ENCODE measurements around the gene PHF20. TPM values are rescaled to one million over a fixed set of nuclear protein-coding genes. Genes with fewer than 3 reads are reported as not detected.

Gene PHF20
- total RNA-seq, 1 experiment from 2014 or later = 37.2 TPM

DNA sequence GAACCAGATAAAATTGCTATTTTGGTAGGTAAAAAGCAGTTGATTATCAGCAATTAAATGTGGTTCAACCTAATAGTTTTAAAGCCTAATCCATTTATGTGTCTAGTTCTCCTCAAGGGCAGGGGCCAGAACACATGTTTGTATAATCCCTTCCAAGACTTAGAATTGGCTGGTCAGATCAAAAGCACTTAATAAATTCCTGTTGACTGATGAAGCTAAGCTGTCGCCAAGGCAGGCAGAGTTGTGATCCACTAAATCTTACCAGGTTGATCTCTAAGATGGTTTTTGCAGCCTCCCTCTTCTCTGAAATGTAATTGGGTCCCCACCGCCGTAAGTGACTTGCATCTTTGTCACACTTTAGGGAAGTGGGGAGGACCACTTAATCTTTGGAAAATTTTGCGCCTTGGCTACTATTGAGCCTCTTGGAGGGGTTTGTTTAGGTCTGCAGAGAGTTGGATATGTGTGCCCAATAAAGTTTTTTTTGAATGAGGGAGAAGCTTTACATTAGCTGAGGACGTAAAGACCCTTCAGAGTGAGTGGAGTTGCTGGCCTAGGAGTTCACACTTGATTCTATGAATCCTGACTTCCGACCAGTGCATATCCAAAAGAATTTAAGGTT, 65.9 kb downstream of the PHF20 start:
- Histone ChIP-seq H3K4me1 (ENCODE audit: insufficient read depth, low read length) (no peaks in the 10 kb centered on the region), H3K9ac (ENCODE audit: low read length) (no peak overlapping the region), H3K79me2 (ENCODE audit: low read length) (no peaks in the 10 kb centered on the region), H3K9me3 (ENCODE audit: low read length) (no peaks in the 10 kb centered on the region; the same call in 1 of the 2 replicates), H4K20me1 (ENCODE audit: low read length) (no peaks in the 10 kb centered on the region), H3F3A (ENCODE audit: low read length, unreplicated experiment) (no peaks in the 10 kb centered on the region), H2AFZ (ENCODE audit: low read length) (no peak overlapping the region), H3K4me3 (ENCODE audit: low read length) (no peak overlapping the region), H3K36me3 (ENCODE audit: low read depth, low read length) (peaks cover 8% of the 10 kb centered on the region), H3K27ac (ENCODE audit: low read length) (no peak overlapping the region), H3K27me3 (ENCODE audit: low read length) (no peaks in the 10 kb centered on the region), H3K9me2 (replicated peaks; ENCODE audit: low read length) (no peaks in the 10 kb centered on the region), H3K4me2 (ENCODE audit: low read length) (no peak overlapping the region)
- TF ChIP-seq EZH2phosphoT487 (IDR thresholded peaks at IDR 0.05; ENCODE audit: borderline replicate concordance, low read length) = no peak
- no peak for TF ChIP-seq EZH2 (IDR thresholded peaks at IDR 0.05; ENCODE audit: low read length, unreplicated experiment)
- TF ChIP-seq, protein P1, sequence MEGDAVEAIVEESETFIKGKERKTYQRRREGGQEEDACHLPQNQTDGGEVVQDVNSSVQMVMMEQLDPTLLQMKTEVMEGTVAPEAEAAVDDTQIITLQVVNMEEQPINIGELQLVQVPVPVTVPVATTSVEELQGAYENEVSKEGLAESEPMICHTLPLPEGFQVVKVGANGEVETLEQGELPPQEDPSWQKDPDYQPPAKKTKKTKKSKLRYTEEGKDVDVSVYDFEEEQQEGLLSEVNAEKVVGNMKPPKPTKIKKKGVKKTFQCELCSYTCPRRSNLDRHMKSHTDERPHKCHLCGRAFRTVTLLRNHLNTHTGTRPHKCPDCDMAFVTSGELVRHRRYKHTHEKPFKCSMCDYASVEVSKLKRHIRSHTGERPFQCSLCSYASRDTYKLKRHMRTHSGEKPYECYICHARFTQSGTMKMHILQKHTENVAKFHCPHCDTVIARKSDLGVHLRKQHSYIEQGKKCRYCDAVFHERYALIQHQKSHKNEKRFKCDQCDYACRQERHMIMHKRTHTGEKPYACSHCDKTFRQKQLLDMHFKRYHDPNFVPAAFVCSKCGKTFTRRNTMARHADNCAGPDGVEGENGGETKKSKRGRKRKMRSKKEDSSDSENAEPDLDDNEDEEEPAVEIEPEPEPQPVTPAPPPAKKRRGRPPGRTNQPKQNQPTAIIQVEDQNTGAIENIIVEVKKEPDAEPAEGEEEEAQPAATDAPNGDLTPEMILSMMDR (conservative IDR thresholded peaks at IDR 0.05; ENCODE audit: low read depth, low read length) = no peak
- BruUV-seq (replicated peaks) = no TSS peak
- ChIA-PET POLR2A (ENCODE audit: unreplicated experiment) (interaction anchor here (0.6 kb wide), 1 partner anchor 31 kb away, joined by 6 read pairs; no protein-coding TSS in a partner anchor), CTCF (no interaction called here)
- DNase-seq (no peak), ATAC-seq (no peak)
- intact Hi-C loops (cut with micrococcal nuclease) = no loop called here

DNA sequence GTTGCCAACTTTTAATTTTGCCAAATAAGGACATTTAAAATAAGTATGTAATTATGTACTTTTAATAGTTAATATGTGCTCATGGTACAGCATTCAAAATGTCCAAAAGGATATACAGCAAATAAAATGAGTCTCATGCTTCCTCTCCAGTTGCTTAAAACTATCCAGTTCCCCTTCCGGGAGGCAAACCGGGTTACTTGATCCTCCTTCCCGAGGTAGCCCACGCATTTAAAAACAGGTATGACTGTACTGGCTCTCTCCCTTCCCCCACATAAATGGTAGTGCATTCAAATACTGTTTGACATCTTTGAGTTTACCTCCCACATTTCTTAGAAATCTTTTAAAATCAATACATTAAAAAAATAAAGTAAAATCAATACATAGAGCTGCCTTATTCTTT, 66.4 kb downstream of the PHF20 start:
- no peaks in the 10 kb centered on the region for H3K27me3 ChIP-seq (ENCODE audit: low read length)
- ChIA-PET CTCF (no interaction called here), POLR2A (ENCODE audit: unreplicated experiment) (no interaction called here)
- no peaks in the 10 kb centered on the region; the same call in 1 of the 2 replicates for H3K9me3 ChIP-seq (ENCODE audit: low read length)
- BruUV-seq (replicated peaks) = no TSS peak
- no peak overlapping the region for H3K9ac ChIP-seq (ENCODE audit: low read length)
- intact Hi-C loops (cut with micrococcal nuclease) = no loop called here
- H3K4me1 ChIP-seq (ENCODE audit: insufficient read depth, low read length) = no peaks in the 10 kb centered on the region
- H3F3A ChIP-seq (ENCODE audit: low read length, unreplicated experiment) = no peaks in the 10 kb centered on the region
- H2AFZ ChIP-seq (ENCODE audit: low read length) = no peak overlapping the region
- H3K4me3 ChIP-seq (ENCODE audit: low read length) = no peak overlapping the region
- H3K36me3 ChIP-seq (ENCODE audit: low read depth, low read length) = peaks cover 13% of the 10 kb centered on the region
- ATAC-seq (no peak), DNase-seq (no peak)
- no peak overlapping the region for H3K4me2 ChIP-seq (ENCODE audit: low read length)
- no peaks in the 10 kb centered on the region for H3K9me2 ChIP-seq (replicated peaks; ENCODE audit: low read length)
- H3K27ac ChIP-seq (ENCODE audit: low read length) = no peak overlapping the region
- no peaks in the 10 kb centered on the region for H3K79me2 ChIP-seq (ENCODE audit: low read length)
- H4K20me1 ChIP-seq (ENCODE audit: low read length) = no peaks in the 10 kb centered on the region
- TF ChIP-seq, protein P1 (conservative IDR thresholded peaks at IDR 0.05; ENCODE audit: low read depth, low read length) = no peak
- no peak for TF ChIP-seq EZH2phosphoT487 (IDR thresholded peaks at IDR 0.05; ENCODE audit: borderline replicate concordance, low read length)
- TF ChIP-seq EZH2 (IDR thresholded peaks at IDR 0.05; ENCODE audit: low read length, unreplicated experiment) = no peak

DNA sequence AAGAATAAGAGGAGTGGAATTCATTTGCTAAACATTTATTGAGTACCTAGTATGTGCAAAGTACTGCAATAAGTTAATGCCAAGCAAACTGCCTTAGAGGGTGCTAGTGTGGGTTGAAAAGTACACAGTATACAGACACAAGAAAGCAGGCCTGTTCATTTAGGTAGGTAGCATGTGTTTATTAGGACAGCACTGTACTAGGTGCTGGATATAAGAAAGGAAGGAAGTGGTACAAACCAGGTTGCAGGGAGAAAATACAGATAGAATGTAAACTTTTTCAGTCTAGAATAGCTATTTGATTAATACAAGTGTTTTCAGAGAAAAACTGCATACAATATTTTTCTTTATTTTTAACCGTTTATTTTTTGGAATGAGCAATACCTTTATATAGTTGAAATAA, 68.1 kb downstream of the PHF20 start:
- H3K36me3 ChIP-seq (ENCODE audit: low read depth, low read length) = peaks cover 29% of the 10 kb centered on the region
- H3K27me3 ChIP-seq (ENCODE audit: low read length) = no peaks in the 10 kb centered on the region
- no peak for TF ChIP-seq EZH2phosphoT487 (IDR thresholded peaks at IDR 0.05; ENCODE audit: borderline replicate concordance, low read length)
- TF ChIP-seq, protein P1 (conservative IDR thresholded peaks at IDR 0.05; ENCODE audit: low read depth, low read length) = no peak
- TF ChIP-seq EZH2 (IDR thresholded peaks at IDR 0.05; ENCODE audit: low read length, unreplicated experiment) = no peak
- no peak overlapping the region for H2AFZ ChIP-seq (ENCODE audit: low read length)
- POLR2A ChIA-PET (ENCODE audit: unreplicated experiment) = interaction anchor here (0.5 to 0.6 kb wide), 2 partner anchors 16 to 96 kb away, joined by 3 to 4 read pairs; no protein-coding TSS in a partner anchor
- CTCF ChIA-PET = no interaction called here
- no peak overlapping the region for H3K4me3 ChIP-seq (ENCODE audit: low read length)
- no peak overlapping the region for H3K4me2 ChIP-seq (ENCODE audit: low read length)
- BruUV-seq (replicated peaks) = no TSS peak
- H3K9me2 ChIP-seq (replicated peaks; ENCODE audit: low read length) = no peaks in the 10 kb centered on the region
- DNase-seq (no peak), ATAC-seq (no peak)
- H3K27ac ChIP-seq (ENCODE audit: low read length) = no peak overlapping the region
- H3K9ac ChIP-seq (ENCODE audit: low read length) = no peak overlapping the region
- no peaks in the 10 kb centered on the region for H4K20me1 ChIP-seq (ENCODE audit: low read length)
- H3K9me3 ChIP-seq (ENCODE audit: low read length) = no peaks in the 10 kb centered on the region; the same call in 1 of the 2 replicates
- intact Hi-C loops (cut with micrococcal nuclease) = no loop called here
- H3F3A ChIP-seq (ENCODE audit: low read length, unreplicated experiment) = no peaks in the 10 kb centered on the region
- H3K4me1 ChIP-seq (ENCODE audit: insufficient read depth, low read length) = no peaks in the 10 kb centered on the region
- H3K79me2 ChIP-seq (ENCODE audit: low read length) = no peaks in the 10 kb centered on the region
